ENCODE results near the gene KCND2.

DNA sequence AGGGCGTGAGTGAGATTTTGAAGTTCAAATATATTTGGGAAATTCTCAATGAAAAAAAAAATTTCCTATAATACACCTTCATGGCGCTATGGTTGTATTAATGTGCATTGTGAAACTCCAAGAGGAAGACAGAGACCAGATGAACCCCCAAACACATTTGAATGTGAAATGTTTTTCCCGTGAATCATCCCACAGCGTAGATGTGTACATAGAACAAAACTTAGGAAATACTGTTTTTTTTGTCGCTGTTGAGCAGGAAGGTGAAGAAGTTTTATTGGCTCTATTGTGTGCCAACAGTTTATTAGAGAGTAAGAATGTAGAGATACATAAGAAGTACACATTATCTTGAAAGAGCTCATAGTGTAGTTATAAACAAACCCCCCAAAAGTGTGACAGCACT lies 134.0 kb downstream of the KCND2 start:
- TF ChIP-seq, protein P1, sequence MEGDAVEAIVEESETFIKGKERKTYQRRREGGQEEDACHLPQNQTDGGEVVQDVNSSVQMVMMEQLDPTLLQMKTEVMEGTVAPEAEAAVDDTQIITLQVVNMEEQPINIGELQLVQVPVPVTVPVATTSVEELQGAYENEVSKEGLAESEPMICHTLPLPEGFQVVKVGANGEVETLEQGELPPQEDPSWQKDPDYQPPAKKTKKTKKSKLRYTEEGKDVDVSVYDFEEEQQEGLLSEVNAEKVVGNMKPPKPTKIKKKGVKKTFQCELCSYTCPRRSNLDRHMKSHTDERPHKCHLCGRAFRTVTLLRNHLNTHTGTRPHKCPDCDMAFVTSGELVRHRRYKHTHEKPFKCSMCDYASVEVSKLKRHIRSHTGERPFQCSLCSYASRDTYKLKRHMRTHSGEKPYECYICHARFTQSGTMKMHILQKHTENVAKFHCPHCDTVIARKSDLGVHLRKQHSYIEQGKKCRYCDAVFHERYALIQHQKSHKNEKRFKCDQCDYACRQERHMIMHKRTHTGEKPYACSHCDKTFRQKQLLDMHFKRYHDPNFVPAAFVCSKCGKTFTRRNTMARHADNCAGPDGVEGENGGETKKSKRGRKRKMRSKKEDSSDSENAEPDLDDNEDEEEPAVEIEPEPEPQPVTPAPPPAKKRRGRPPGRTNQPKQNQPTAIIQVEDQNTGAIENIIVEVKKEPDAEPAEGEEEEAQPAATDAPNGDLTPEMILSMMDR (conservative IDR thresholded peaks at IDR 0.05; ENCODE audit: low read length), result no peak
- TF ChIP-seq EZH2phosphoT487 (IDR thresholded peaks at IDR 0.05; ENCODE audit: borderline replicate concordance, low read depth, low read length), result no peak
